IMR-90 (cell line): ENCODE data around the gene SH3RF1. TPM values are rescaled to one million over a fixed set of nuclear protein-coding genes. Genes with fewer than 3 reads are reported as not detected.

Experiments used
- ATAC-seq: fragments of 200-7000 bp; cut with Tn5 transposase; 2 replicates; pipeline ENCODE4 v1.9.1; 2020; ENCODE audit warnings: low read depth, mild to moderate bottlenecking, moderate library complexity
- BruUV-seq: library from RNA; stranded (reverse); fragments of 400-500 nt; replicated peaks from 2 replicates; lab custom pipeline; 2021; lab: Mats Ljungman, UMichigan
- CTCF ChIA-PET: fragments of 300-600 bp; formaldehyde crosslinking; extraction: SDS; loops from one replicate; lab custom pipeline; 2021; ENCODE audit warnings: antibody characterized with exemption; lab: Yijun Ruan, JAX
- POLR2A ChIA-PET: fragments of 300-600 bp; sonication (Branson Sonifier 250); formaldehyde crosslinking; loops from one replicate; lab custom pipeline; 2022; ENCODE audit warnings: antibody characterized with exemption; ENCODE audit not compliant: unreplicated experiment; lab: Charles Lee
- DNase-seq: peaks from one replicate; pipeline ENCODE4 v3.0.0; 2013
- H2AFZ ChIP-seq: replicated peaks from 2 replicates; pipeline ENCODE3; 2013; ENCODE audit warnings: low read length, mild to moderate bottlenecking; ENCODE audit not compliant: poor library complexity
- H2AK5ac ChIP-seq: 2 replicates; pipeline ENCODE4 v1.6.1; 2013; ENCODE audit warnings: low read depth, low read length, inconsistent platforms
- H2AK9ac ChIP-seq: replicated peaks from 2 replicates; pipeline ENCODE3; 2013; ENCODE audit warnings: mild to moderate bottlenecking, low read depth, low read length, moderate library complexity; ENCODE audit not compliant: poor library complexity
- H2BK120ac ChIP-seq: 2 replicates; pipeline ENCODE4 v1.6.1; 2013; ENCODE audit warnings: low read depth, low read length, inconsistent platforms
- H2BK15ac ChIP-seq: 3 replicates; pipeline ENCODE4 v1.6.1; 2013; ENCODE audit warnings: low read depth, low read length, inconsistent platforms
- H2BK20ac ChIP-seq: 2 replicates; pipeline ENCODE4 v1.6.1; 2013; ENCODE audit warnings: low read depth, mild to moderate bottlenecking, inconsistent platforms, low read length, moderate library complexity
- H2BK5ac ChIP-seq: 2 replicates; pipeline ENCODE4 v1.6.1; 2013; ENCODE audit warnings: mild to moderate bottlenecking, low read depth, low read length, inconsistent platforms; ENCODE audit not compliant: poor library complexity, severe bottlenecking
- H3K14ac ChIP-seq: replicated peaks from 2 replicates; pipeline ENCODE4 v1.6.1; 2013; ENCODE audit warnings: low read depth, low read length, inconsistent platforms
- H3K18ac ChIP-seq: 2 replicates; pipeline ENCODE4 v1.6.1; 2013; ENCODE audit warnings: low read depth, low read length, control low read depth
- H3K23ac ChIP-seq: 2 replicates; pipeline ENCODE4 v1.6.1; 2013; ENCODE audit warnings: low read depth, low read length, inconsistent platforms
- H3K27ac ChIP-seq: 2 replicates; pipeline ENCODE4 v1.5.1; 2013; ENCODE audit warnings: mild to moderate bottlenecking, control low read depth, low read length; ENCODE audit not compliant: insufficient read depth
- H3K27me3 ChIP-seq: 2 replicates; pipeline ENCODE4 v1.6.1; 2013; ENCODE audit warnings: low read length; ENCODE audit not compliant: control insufficient read depth, insufficient read depth
- H3K36me3 ChIP-seq: 2 replicates; pipeline ENCODE4 v1.6.1; 2013; ENCODE audit warnings: low read length, mixed read lengths; ENCODE audit not compliant: control insufficient read depth, insufficient read depth
- H3K4ac ChIP-seq: 2 replicates; pipeline ENCODE4 v1.6.1; 2013; ENCODE audit warnings: low read depth, low read length, inconsistent platforms
- H3K4me1 ChIP-seq: 2 replicates; pipeline ENCODE4 v1.6.1; 2013; ENCODE audit warnings: low read length, mixed read lengths; ENCODE audit not compliant: control insufficient read depth, insufficient read depth
- H3K4me2 ChIP-seq: 2 replicates; pipeline ENCODE4 v1.6.1; 2013; ENCODE audit warnings: low read depth, mild to moderate bottlenecking, control low read depth, low read length, moderate library complexity
- H3K4me3 ChIP-seq: 2 replicates; pipeline ENCODE4 v1.5.1; 2013; ENCODE audit warnings: low read depth, mild to moderate bottlenecking, control low read depth, low read length, moderate library complexity; ENCODE audit not compliant: insufficient read depth
- H3K56ac ChIP-seq: 2 replicates; pipeline ENCODE4 v1.6.1; 2013; ENCODE audit warnings: low read length, inconsistent platforms; ENCODE audit not compliant: insufficient read depth; ENCODE audit errors: extremely low read depth
- H3K79me1 ChIP-seq, 2 experiments: 2 replicates each; pipeline ENCODE4 v1.6.1; 2013; ENCODE audit warnings: low read length in 2 of 2, inconsistent platforms in 1 of 2, low read depth in 1 of 2
- H3K9ac ChIP-seq: 2 replicates; pipeline ENCODE4 v1.6.1; 2013; ENCODE audit warnings: low read depth, low read length, control low read depth
- H3K9me1 ChIP-seq: 2 replicates; pipeline ENCODE4 v1.6.1; 2013; ENCODE audit warnings: low read length, inconsistent platforms; ENCODE audit not compliant: insufficient read depth
- H3K9me3 ChIP-seq: 2 replicates; pipeline ENCODE4 v1.6.1; 2013; ENCODE audit warnings: low read length; ENCODE audit not compliant: control insufficient read depth, insufficient read depth
- H4K20me1 ChIP-seq: 2 replicates; pipeline ENCODE4 v1.6.1; 2013; ENCODE audit warnings: low read length, inconsistent platforms; ENCODE audit not compliant: insufficient read depth
- H4K5ac ChIP-seq: 2 replicates; pipeline ENCODE4 v1.6.1; 2013; ENCODE audit warnings: mild to moderate bottlenecking, low read depth, low read length, control low read depth
- H4K8ac ChIP-seq, 2 experiments: 2 replicates each; pipeline ENCODE4 v1.6.1; 2013; ENCODE audit warnings: low read depth in 2 of 2, low read length in 2 of 2, control low read depth in 1 of 2, inconsistent platforms in 1 of 2
- H4K91ac ChIP-seq: 2 replicates; pipeline ENCODE4 v1.6.1; 2013; ENCODE audit warnings: low read depth, low read length, inconsistent platforms; ENCODE audit not compliant: insufficient read depth
- BHLHE40 ChIP-seq: fragments of 150-350 bp; IDR thresholded peaks from 2 replicates; pipeline ENCODE4 v1.6.1; 2016; ENCODE audit warnings: mild to moderate bottlenecking, low read depth, low read length
- CEBPB ChIP-seq: IDR thresholded peaks from 2 replicates; pipeline ENCODE4 v1.6.1; 2012; ENCODE audit warnings: low read depth, low read length, improper control_type of control experiment
- FOS ChIP-seq: fragments of 150-350 bp; IDR thresholded peaks from 2 replicates; pipeline ENCODE4 v1.6.1; 2016; ENCODE audit warnings: low read depth, low read length
- RAD21 ChIP-seq: IDR thresholded peaks from 2 replicates; pipeline ENCODE4 v1.6.1; 2012; ENCODE audit warnings: low read length, improper control_type of control experiment
- RCOR1 ChIP-seq: IDR thresholded peaks from 2 replicates; pipeline ENCODE4 v1.6.1; 2012; ENCODE audit warnings: mild to moderate bottlenecking, low read length, improper control_type of control experiment; ENCODE audit not compliant: insufficient replicate concordance
- SMC3 ChIP-seq: fragments of 150-350 bp; IDR thresholded peaks from 2 replicates; pipeline ENCODE4 v1.6.1; 2016; ENCODE audit warnings: low read depth, mild to moderate bottlenecking, antibody characterized with exemption, low read length, moderate library complexity
- WGBS, 2 experiments: methylation state at CpG; one replicate each; pipeline versions ENCODE4 v1.1.5 to v1.1.7; 2013; ENCODE audit warnings: missing lambda C conversion rate in 2 of 2; ENCODE audit not compliant: insufficient read length in 1 of 2; ENCODE audit errors: extremely low coverage in 2 of 2; 5-methylcytosine and 5-hydroxymethylcytosine counted together
- dilution Hi-C: fragments of 300-500 bp; cut with HindIII; formaldehyde crosslinking; loops from one replicate; pipeline ENCODE4 v1.14.3; 2018; ENCODE audit warnings: low sequenced_read_pairs; ENCODE audit not compliant: unreplicated experiment
- in situ Hi-C: fragments of 300-500 bp; cut with MboI; formaldehyde crosslinking; loops from 3 replicates; pipeline ENCODE4 v1.14.3; 2019; ENCODE audit warnings: low sequenced_read_pairs, inconsistent platforms, mixed read lengths
- intact Hi-C: fragments of 100-400 bp; cut with micrococcal nuclease; formaldehyde crosslinking; loops from 2 replicates; pipeline ENCODE4 v1.10.0; 2022
- polyA plus RNA-seq, 3 experiments: library from polyadenylated mRNA; depleted of rRNA; stranded (reverse); fragments of >200 nt; gene quantifications; 2 replicates each; pipeline ENCODE4 v1.2.3, GENCODE V29; 2012; ENCODE audit warnings: low replicate concordance in 1 of 3
- total RNA-seq: library from RNA; depleted of rRNA; stranded (reverse); fragments of >200 nt; gene quantifications from 2 replicates; pipeline ENCODE4 v1.2.3, GENCODE V29; 2012
- TF ChIP-seq, protein P1 (sequence below): fragments of 150-350 bp; IDR thresholded peaks from 2 replicates; pipeline ENCODE4 v1.6.1; 2016; ENCODE audit warnings: low read depth, mild to moderate bottlenecking, low read length, moderate library complexity, borderline replicate concordance
- TF ChIP-seq, protein P2 (sequence below): fragments of 150-350 bp; IDR thresholded peaks from 2 replicates; pipeline ENCODE4 v1.6.1; 2017; ENCODE audit warnings: mild to moderate bottlenecking, antibody characterized with exemption, low read length, low read depth

The SH3RF1 gene
- total and polyA plus RNA-seq, 2 of the 4 experiments (the other 2 are of a cell fraction), result 22.0 to 29.8 TPM

DNA sequence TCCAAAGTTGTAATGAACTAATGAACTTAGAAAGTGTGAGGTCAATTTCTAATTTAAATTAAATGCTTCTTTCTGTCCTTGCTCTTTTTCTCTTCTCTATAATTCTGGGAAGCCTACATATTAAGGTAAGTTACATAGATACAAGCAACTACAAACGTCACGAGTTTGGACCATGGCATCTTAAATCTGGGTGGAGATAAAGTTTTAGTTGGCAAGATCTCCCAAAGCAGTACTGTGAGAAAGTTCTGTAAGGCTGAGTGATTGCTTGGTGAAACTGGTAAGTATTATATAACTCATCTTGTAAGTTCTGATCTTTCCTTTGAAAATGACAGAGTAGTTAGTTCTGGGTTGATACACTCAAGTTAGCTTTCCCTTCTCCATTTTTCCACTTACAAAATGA, 135.0 kb downstream of the SH3RF1 start:
- no peak overlapping the region for H3K4me2 ChIP-seq
- no peak overlapping the region for H2AK5ac ChIP-seq
- H3K18ac ChIP-seq, result no peak overlapping the region
- no peak overlapping the region for H3K4ac ChIP-seq
- H3K9me3 ChIP-seq, result no peaks in the 10 kb centered on the region
- DNase-seq (no peak), ATAC-seq (no peak)
- no peak overlapping the region for H4K8ac ChIP-seq
- H3K9me1 ChIP-seq, result peaks cover 6% of the 10 kb centered on the region
- ChIA-PET CTCF (interaction anchor here (0.6 kb wide), 1 partner anchor 303 kb away, joined by 3 read pairs; no protein-coding TSS in a partner anchor), POLR2A (no interaction called here)
- TF ChIP-seq FOS (no peak), BHLHE40 (no peak), CEBPB (no peak), RAD21 (no peak), RCOR1 (no peak), SMC3 (no peak)
- TF ChIP-seq, protein P1, sequence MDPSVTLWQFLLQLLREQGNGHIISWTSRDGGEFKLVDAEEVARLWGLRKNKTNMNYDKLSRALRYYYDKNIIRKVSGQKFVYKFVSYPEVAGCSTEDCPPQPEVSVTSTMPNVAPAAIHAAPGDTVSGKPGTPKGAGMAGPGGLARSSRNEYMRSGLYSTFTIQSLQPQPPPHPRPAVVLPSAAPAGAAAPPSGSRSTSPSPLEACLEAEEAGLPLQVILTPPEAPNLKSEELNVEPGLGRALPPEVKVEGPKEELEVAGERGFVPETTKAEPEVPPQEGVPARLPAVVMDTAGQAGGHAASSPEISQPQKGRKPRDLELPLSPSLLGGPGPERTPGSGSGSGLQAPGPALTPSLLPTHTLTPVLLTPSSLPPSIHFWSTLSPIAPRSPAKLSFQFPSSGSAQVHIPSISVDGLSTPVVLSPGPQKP, result no peak
- TF ChIP-seq, protein P2, sequence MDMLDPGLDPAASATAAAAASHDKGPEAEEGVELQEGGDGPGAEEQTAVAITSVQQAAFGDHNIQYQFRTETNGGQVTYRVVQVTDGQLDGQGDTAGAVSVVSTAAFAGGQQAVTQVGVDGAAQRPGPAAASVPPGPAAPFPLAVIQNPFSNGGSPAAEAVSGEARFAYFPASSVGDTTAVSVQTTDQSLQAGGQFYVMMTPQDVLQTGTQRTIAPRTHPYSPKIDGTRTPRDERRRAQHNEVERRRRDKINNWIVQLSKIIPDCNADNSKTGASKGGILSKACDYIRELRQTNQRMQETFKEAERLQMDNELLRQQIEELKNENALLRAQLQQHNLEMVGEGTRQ, result no peak
- H3K56ac ChIP-seq, result no peak overlapping the region
- H3K23ac ChIP-seq, result no peak overlapping the region
- no peak overlapping the region for H2BK20ac ChIP-seq
- no peak overlapping the region for H2AFZ ChIP-seq
- WGBS, 2 experiments, result no CpG with 5 or more reads among the region's 2 CpGs
- no peak overlapping the region for H2BK5ac ChIP-seq
- no peak overlapping the region for H2AK9ac ChIP-seq
- no peak overlapping the region for H3K14ac ChIP-seq
- H3K27me3 ChIP-seq, result no peaks in the 10 kb centered on the region
- no peak overlapping the region for H3K4me3 ChIP-seq
- no peak overlapping the region for H3K9ac ChIP-seq
- no peak overlapping the region for H4K91ac ChIP-seq
- H3K27ac ChIP-seq, result no peak overlapping the region
- H2BK15ac ChIP-seq, result no peak overlapping the region
- no TSS peak for BruUV-seq
- dilution Hi-C loops (no loop called here), in situ Hi-C loops (no loop called here), intact Hi-C loops (no loop called here)
- H4K5ac ChIP-seq, result no peak overlapping the region
- no peak overlapping the region for H2BK120ac ChIP-seq
- peaks cover 30% of the 10 kb centered on the region for H3K36me3 ChIP-seq
- H3K79me1 ChIP-seq, result peaks cover 21 to 57% of the 10 kb centered on the region in 2 experiments
- H4K20me1 ChIP-seq, result no peaks in the 10 kb centered on the region
- H3K4me1 ChIP-seq, result no peaks in the 10 kb centered on the region
